ENCODE data around the gene SCN3B.

The SCN3B gene

DNA sequence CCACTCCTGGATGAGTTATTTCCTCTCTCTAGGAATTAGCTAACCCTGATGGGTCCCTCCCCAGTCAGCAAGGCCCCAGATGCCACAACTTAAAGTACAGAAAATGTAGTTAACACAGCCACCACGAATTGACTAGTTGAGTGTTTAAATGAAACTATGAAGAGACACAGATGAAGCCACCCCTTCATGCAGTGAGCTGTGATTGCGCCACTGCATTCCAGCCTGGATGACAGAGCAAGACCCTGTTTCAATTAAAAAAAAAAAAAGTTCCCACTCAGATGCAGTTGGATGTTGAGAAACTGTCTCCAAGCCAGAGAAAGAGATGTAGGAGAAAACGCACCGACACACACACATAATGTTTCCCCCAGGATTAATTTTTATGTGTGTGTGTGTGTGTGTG lies 53.3 kb downstream of the SCN3B start:
- no peak for DNase-seq (ENCODE audit: low read depth, low spot score)

GRCh38 chr11:123597859-123598258 lies 56.6 kb downstream of the SCN3B start:
- DNase-seq (ENCODE audit: low read depth, low spot score): no peak

DNA sequence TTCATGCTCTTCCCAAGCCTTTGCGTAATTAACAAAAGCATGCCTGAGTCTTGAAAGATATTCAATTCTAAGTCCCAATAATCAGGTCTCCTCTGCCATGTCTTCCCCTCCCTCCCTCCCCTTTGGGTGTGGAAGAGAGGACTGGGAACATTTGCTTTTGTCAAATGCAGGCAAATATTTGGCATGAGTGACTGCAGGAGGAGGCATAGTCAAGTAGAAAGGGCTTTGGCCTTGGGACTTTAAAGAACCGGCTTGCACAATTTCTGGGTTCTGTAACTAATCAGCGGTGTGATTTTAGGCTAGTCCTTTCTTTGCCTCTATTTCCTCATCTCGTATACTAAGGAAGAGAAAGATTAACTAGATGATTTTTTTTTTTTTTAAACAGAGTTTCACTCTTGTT lies 59.5 kb downstream of the SCN3B start:
- no peak for DNase-seq (ENCODE audit: low read depth, low spot score)

GRCh38 chr11:123594188-123594901 lies 60.1 kb downstream of the SCN3B start:
- DNase-seq (ENCODE audit: low read depth, low spot score): no peak

GRCh38 chr11:123593570-123593969 lies 60.9 kb downstream of the SCN3B start:
- no peak for DNase-seq (ENCODE audit: low read depth, low spot score)

GRCh38 chr11:123590296-123590912 lies 64.0 kb downstream of the SCN3B start:
- no peak for DNase-seq (ENCODE audit: low read depth, low spot score)

GRCh38 chr11:123588864-123589262 lies 65.6 kb downstream of the SCN3B start:
- DNase-seq (ENCODE audit: low read depth, low spot score): no peak

- DNase-seq (ENCODE audit: low read depth, low spot score): no peak
Observed at GRCh38 chr11:123588117-123588863, 66.1 kb downstream of the SCN3B start.

DNA sequence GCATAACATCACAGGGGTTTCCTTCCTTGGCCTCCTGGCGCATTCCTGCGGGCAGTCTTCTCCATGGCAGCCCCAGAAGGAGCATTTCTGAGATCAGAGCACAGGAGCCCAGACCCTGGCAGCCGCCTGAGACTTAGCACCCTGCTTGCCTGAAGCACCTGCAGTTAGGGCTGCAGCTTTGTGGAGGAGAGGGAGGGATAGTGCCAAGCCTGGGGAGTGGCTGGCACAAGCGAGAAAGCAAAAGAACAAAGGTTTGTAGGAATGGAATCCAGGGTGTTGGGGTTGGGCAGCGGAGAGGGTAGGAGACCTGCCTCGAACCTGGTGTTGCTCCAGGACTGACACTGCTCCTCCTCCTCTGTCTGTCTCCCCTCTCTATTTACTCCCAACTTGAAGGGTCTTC lies 66.9 kb downstream of the SCN3B start:
- DNase-seq (ENCODE audit: low read depth, low spot score): no peak

- DNase-seq (ENCODE audit: low read depth, low spot score): no peak
Observed at GRCh38 chr11:123587044-123587443, 67.4 kb downstream of the SCN3B start.

- DNase-seq (ENCODE audit: low read depth, low spot score): no peak
Observed at GRCh38 chr11:123586568-123586967, 67.9 kb downstream of the SCN3B start.

DNA sequence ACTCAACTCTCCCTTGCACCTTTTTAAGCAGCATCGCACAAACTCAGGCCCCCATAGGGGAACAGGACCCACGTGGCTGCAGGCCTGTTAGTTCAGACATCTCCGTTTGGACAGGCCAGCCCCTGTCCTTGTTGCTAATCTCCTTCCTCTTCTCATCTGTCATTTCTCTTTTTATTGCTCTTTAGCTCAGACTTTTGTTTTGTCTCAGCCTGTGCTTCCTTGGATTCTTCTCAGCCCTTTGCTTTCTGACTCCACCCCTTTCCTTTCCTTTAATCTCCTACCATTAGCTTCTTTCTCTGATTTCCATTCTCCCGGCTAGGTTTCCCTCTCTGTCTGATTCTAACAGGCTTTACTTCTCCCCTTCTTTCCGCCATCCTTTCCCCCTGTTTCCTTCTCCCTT lies 68.7 kb downstream of the SCN3B start:
- DNase-seq (ENCODE audit: low read depth, low spot score): no peak

DNA sequence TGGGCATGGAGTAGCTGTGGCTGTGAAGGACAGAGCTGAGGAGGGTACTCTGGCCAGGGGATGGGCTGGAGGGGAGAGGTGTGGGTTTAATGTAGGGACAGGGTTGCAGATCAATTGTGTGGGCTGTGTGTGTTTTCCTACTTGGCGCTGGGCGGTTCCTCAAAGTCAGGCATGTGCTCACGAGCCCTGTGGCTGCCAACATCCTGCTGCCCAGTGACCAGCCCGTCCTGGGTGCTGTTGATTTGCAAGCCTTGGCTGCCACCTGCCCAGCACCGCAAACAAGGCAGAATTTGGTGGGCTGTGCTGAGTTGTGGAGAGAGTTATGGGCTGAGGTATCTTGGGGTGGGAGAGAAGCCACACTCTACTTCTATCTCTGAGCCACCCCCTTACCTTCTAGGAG lies 69.2 kb downstream of the SCN3B start:
- no peak for DNase-seq (ENCODE audit: low read depth, low spot score)

DNA sequence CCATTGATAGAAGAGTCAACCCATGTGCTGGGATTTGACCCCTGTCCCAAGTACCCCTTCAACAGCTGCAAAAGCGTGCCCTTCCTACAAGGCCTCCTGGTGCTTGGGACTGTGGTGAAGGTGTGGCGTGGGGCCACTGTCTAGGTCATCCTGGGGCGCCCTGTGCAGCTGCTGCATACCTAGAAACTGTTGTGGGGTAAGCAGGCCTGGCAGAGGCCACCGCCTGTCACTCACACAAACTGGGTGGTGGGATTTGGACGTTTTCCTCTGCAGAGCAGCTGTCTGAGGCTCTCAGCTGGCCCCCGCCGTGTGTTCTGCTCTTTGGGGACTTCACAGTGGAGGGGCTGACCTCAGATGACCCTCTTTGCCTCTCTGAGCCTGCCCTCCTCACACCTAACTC lies 69.7 kb downstream of the SCN3B start:
- DNase-seq (ENCODE audit: low read depth, low spot score): no peak

- DNase-seq (ENCODE audit: low read depth, low spot score): no peak
Observed at GRCh38 chr11:123584186-123584585, 70.2 kb downstream of the SCN3B start.

DNA sequence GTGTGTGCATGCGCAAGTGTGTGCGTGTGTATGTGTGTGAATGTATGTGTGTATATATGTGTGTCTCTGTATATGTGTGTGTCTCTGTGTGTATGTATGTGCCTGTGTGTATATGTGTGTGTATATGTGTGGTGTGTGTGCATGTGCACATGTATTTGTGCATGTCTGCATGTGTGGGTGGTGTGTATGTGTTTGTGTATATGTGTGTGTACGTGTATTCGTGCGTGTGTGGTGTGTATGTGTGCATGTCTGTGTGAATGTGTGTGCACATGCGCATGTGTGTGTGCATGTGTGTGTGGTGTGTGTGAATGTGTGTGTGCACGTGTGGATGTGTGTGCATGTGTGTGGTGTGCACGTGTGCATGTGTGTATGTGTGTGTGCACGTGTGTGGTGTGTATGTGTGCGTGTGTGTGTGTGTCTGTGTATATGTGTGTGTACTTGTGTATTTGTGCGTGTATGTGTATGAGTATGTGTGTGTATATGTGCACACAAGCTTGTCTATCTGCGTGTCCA lies 71.4 kb downstream of the SCN3B start:
- no peak for DNase-seq (ENCODE audit: low read depth, low spot score)

GRCh38 chr11:123581651-123582399 lies 72.6 kb downstream of the SCN3B start:
- no peak for DNase-seq (ENCODE audit: low read depth, low spot score)

- DNase-seq (ENCODE audit: low read depth, low spot score): peak; percentile 40
Observed at GRCh38 chr11:123580557-123581275, 73.7 kb downstream of the SCN3B start.

GRCh38 chr11:123580137-123580536 lies 74.3 kb downstream of the SCN3B start:
- no peak for DNase-seq (ENCODE audit: low read depth, low spot score)

- DNase-seq (ENCODE audit: low read depth, low spot score): no peak
Observed at GRCh38 chr11:123579482-123579812, 75.0 kb downstream of the SCN3B start.

Measured in activated CD4-positive, CD25-positive, alpha-beta regulatory T cell treated with anti-CD3 and anti-CD28 coated beads, Interleukin-2, amount 50 U/mL, for 16 hours (primary cell).